GM19328 (cell line): ENCODE measurements around the gene NDUFA8.
"Not testable (repeated sequence)": the region's sequence is repeated elsewhere in the genome, so short reads cannot be mapped to it uniquely, and the experiment has no call there.

Source experiments
- ATAC-seq: cut with Tn5 transposase; IDR thresholded peaks from one replicate; pipeline ENCODE4 v1.9.1; 2021; ENCODE audit warnings: mild to moderate bottlenecking, moderate library complexity; ENCODE audit not compliant: unreplicated experiment

Gene NDUFA8

GRCh38 chr9:122122468-122122867, 37.1 kb downstream of the NDUFA8 start:
- no peak for ATAC-seq

- ATAC-seq: no peak
Measured at GRCh38 chr9:122121931-122122330, 37.6 kb downstream of the NDUFA8 start.

- no peak for ATAC-seq
Measured at GRCh38 chr9:122121391-122121790, 38.2 kb downstream of the NDUFA8 start.

GRCh38 chr9:122120316-122121071, 39.1 kb downstream of the NDUFA8 start:
- no peak for ATAC-seq

- no peak for ATAC-seq
Measured at GRCh38 chr9:122119721-122120120, 39.9 kb downstream of the NDUFA8 start.

- no peak for ATAC-seq
Measured at GRCh38 chr9:122119166-122119521, 40.4 kb downstream of the NDUFA8 start.

GRCh38 chr9:122118343-122119165, 41.0 kb downstream of the NDUFA8 start:
- ATAC-seq: no peak

GRCh38 chr9:122117241-122117640, 42.3 kb downstream of the NDUFA8 start:
- not testable (repeated sequence) for ATAC-seq

- ATAC-seq: no peak
Measured at GRCh38 chr9:122116448-122117173, 43.0 kb downstream of the NDUFA8 start.

GRCh38 chr9:122116040-122116439, 43.5 kb downstream of the NDUFA8 start:
- no peak for ATAC-seq

GRCh38 chr9:122115176-122116035, 44.2 kb downstream of the NDUFA8 start:
- ATAC-seq: no peak

GRCh38 chr9:122113574-122113973, 46.0 kb downstream of the NDUFA8 start:
- no peak for ATAC-seq

- no peak for ATAC-seq
Measured at GRCh38 chr9:122112238-122112637, 47.3 kb downstream of the NDUFA8 start.

- ATAC-seq: no peak
Measured at GRCh38 chr9:122111413-122112085, 48.0 kb downstream of the NDUFA8 start.

- ATAC-seq: no peak
Measured at GRCh38 chr9:122110100-122110833, 49.3 kb downstream of the NDUFA8 start.

GRCh38 chr9:122109035-122109813, 50.4 kb downstream of the NDUFA8 start:
- ATAC-seq: no peak

- ATAC-seq: no peak
Measured at GRCh38 chr9:122107291-122107805, 52.2 kb downstream of the NDUFA8 start.

GRCh38 chr9:122106576-122106975, 53.0 kb downstream of the NDUFA8 start:
- ATAC-seq: no peak
